ENCODE results near the gene PCDH15.

- TF ChIP-seq POLR2A (IDR thresholded peaks at IDR 0.05) (no peak), POLR2AphosphoS5 (IDR thresholded peaks at IDR 0.05) (no peak)
- TF ChIP-seq, protein P1, sequence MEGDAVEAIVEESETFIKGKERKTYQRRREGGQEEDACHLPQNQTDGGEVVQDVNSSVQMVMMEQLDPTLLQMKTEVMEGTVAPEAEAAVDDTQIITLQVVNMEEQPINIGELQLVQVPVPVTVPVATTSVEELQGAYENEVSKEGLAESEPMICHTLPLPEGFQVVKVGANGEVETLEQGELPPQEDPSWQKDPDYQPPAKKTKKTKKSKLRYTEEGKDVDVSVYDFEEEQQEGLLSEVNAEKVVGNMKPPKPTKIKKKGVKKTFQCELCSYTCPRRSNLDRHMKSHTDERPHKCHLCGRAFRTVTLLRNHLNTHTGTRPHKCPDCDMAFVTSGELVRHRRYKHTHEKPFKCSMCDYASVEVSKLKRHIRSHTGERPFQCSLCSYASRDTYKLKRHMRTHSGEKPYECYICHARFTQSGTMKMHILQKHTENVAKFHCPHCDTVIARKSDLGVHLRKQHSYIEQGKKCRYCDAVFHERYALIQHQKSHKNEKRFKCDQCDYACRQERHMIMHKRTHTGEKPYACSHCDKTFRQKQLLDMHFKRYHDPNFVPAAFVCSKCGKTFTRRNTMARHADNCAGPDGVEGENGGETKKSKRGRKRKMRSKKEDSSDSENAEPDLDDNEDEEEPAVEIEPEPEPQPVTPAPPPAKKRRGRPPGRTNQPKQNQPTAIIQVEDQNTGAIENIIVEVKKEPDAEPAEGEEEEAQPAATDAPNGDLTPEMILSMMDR (IDR thresholded peaks at IDR 0.05) = no peak
These were observed 213.1 kb downstream of the PCDH15 start for GRCh38 chr10:54587971-54588370.

Measured in prostate gland (tissue), 2 donors.